Stimulated activated CD4-positive, alpha-beta T cell treated with anti-CD3 and anti-CD28 coated beads, Interleukin-1b, Interleukin-23, amount 100 ng/mL, for 1 hour (primary cell): ENCODE measurements around the gene LMO1.

Source experiments
- DNase-seq, 2 donors: peaks; one replicate each; pipeline ENCODE4 v3.0.0-alpha.2; 2020; ENCODE audit warnings: low read depth in 2 of 2

The LMO1 gene

DNA sequence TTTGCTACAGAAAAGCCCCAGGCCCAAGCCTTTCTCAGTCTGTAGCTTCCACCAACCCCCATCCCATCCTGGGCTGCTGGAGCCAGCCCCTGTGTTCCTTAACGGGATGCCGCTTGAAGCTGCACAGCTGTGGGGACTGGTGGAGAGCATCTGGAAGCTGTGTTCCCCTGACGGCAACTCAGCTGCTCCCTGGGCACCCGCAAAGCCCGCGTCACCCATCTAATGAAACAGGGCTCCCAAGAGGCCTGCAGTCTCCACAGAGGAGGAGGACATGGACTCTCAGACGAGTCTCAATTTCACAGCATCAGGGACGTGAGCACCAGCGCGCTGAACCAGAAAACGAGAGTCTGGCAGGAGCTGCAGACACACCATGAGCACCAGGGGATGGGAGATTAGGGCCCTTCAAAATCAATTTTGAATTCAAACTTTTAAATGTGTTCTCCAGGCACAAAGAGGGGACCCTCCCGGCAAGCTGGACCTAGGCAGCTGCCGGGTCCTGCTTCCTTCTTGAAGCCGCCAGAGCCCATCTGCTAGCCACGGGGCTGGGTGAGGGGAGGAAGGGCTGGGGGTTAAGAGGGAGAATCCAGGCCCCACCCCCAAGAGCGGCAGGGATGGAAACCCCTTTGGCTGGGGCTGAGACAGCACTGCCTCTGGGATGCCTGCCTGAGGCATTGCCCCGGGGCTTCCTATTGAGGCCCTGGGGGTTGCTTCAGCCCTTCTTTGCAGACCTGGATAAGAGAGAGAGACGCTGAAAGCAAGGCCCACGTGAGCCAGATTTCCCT lies 21.0 kb downstream of the LMO1 start:
- DNase-seq = no peak

DNA sequence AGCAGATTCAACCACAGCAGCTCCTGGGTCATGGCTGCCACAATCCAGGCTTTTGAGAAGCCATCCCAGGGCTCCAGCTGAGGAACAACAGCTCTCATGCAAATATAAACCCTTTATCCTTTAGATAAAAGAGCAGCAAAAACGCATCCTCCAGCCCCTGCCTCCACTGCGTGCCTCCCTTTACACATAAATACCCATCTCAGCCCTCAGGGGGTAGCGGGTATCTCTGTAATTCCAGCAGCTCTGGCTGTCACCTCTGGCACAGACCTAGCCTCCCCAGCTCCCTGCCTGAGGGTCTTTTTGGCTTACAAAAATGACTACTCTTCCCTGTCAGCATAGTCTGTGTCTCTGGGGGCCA lies 21.6 kb downstream of the LMO1 start:
- no peak for DNase-seq

DNA sequence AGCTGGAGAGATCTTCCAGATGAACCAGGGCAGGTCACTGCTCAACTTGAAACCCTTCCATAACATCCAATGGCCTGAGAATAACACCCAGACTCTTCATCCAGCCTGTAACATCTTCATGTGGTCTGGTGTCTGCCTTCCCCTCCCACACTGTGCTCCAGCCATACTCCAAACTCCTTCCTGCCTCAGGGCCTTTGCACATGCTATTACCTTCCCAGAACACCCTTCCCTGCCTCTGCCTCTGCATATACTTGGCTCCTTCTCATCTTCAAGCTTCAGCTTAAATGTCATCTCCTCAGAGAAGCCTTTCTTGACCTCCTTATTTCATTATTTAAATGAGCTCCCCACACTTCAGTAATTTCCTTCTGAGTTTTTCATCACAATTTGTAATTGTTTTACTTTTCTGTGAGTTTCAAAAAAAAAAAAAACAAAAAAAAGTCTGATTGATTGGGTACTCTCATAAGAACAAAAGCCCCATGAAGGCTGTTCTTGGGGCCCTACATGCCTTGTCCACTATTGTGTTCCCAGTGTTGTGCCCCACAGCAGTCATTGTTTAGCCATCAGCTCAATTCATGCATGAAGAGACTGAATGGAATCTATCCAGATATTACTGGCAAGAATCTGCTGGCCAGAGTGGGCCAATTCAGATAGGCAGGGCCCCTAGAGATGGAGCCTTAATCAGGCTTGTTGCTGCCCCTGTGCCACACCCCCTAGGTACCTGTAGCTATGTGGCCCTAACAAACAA lies 22.1 kb downstream of the LMO1 start:
- no peak for DNase-seq

DNA sequence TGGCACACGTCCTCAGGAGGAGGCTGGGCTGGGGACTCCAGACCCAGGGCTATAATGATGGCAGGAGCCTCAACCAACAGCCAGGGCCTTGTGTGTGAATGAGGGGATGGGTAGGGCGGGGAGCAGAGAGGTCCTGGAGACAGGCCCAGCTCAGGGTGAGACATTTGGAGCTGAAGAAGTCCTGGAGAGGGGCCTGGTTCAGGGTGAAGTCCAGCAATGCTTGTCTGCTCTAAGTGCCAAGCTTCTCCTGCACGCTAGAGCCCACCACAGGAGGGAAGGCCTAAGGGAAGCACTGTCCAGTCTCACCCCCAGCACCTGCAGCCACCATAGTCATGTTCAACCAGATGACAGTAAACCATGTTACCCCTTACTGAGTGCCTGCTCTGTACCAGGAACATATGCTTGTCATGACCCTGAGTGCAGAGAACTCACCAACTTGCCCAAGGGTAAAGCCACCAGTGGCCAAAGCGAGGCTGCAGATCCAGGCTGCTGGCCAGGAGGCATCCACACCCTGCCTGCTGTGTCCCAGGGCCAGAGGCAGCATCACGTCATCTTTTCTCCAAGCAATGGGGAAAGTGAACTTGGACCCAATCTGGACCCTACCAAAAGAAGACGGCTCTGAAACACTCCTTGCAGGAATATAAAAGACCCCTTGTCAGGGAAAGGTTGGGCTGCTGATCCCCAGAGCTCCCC lies 24.0 kb downstream of the LMO1 start:
- no peak for DNase-seq

DNA sequence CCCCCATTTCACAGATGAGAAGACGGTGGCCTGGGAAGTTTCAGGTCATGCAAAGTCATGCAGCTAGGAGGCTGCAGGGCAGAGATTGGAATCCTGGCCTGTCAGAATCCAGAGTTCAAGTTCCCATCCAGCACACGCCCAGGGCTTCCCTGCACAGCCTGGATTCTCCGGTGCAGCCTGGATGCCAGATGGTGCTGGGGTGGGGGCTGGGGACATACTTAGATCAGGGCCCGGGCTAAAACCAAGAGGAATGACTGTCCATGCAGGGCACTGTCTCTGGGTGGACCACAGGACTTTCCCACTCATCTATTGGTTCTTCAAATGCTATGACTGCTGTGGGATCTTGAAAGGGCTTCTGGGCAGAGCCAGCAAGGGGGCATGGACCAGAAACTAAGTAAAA lies 24.6 kb downstream of the LMO1 start:
- DNase-seq = no peak

DNA sequence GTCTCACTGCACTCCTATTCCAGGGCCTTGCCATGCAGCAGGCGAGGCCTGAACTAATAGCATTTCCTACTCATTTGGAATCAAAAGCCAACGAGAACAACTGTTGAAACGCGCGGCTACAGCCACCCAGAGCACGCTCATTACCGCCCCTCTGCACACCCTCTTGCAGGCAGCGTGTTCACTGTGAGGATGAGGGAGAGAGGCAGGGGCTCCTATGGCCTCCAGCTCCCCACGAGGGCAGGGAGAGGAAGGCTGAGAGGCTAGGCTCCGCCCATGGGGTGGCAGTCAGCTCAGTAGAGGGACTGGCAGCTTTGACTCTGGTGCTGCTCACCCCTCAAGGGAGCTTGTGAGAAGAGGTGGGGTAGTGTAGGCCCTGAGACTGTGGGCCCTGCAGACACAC lies 26.2 kb downstream of the LMO1 start:
- no peak for DNase-seq

DNA sequence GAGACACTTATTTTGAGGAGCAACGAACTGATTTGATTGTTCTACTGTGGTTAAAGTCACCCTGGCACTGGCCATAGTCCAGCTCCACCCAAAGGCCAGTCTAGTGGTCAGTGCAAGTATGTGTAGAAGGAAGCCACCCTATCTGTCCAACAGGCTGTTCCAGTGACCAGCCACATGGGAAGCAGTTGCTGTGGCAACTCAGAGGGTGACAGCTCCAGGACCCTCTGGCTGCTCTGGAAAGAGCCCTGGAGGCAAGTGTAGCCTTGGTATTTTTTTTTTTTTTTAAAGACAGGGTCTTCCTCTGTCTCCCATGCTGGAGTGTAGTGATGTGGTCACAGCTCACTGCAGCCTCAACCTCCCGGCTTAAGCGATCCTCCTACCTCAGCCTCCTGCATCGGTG lies 27.8 kb downstream of the LMO1 start:
- no peak for DNase-seq

DNA sequence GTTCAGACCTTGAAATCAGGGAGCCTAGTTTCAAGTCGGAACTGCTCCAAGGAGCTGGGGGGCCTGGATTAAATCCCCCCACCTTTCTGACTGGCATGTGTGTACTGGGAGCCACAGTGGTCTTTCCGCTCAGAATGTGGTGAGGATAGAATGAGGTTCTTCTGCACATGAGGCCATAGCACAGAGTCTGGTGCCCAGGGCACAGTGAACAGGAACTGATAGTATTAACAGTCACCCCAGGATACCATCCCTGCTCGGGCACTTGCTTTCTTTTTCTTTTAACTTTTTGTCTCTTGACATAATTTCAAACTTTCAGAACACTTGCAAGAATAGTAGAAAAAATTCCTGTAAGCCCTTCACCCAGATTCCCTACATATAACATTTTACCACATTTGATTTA lies 28.8 kb downstream of the LMO1 start:
- DNase-seq = no peak

DNA sequence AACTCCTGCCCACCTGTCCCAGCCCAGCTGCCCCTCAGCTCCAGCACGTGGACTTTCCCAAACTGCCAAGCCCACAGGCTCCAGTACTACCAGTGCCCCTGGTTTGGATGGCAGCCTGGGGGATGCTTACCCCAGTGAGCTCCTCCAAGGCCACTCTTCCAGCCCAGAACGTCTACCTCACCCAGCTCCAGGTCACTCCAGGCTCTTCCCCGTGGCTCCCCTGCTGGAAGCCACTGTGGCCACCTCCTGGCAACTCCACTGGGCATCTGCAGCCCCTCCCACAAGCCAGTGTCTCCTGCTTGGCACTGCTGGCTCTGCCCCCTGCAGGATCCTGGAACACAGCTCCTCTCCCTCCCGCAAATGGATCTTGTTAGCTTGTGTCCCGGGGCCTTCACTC lies 29.3 kb downstream of the LMO1 start:
- no peak for DNase-seq

DNA sequence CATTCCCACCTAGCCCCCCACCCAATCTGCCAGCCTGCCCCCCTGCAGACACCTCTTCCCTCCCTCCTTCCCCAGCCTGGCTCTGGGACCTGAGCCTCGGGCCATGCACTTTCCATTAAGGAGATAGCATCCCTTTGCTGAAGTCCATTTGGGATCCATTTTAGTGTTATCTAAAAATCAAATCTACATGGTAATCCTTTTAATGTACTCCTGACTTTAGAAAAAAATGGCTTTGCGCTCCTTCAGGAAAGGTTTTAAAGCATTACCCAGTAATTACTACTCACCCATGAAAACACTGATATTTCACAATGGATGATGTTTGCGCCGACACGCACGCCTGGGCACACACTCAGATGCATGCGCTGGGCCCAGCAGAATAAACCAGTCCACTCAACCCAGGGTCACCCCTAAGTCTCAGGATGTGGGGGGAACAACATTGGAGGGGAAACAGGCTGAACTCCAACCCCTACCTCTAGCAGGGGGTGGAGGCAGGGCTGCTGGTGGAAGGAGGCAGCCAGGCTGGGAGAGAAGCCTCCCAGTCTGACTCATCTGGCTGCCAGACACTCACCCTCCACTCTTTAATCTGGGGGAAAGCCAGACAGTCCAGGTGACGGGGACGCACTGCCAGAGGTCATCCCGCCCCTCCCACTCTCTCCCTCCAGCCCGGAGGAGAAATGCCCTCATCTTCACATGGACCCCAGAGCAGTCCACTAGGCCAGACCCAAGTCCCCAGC lies 29.8 kb downstream of the LMO1 start:
- DNase-seq = no peak

DNA sequence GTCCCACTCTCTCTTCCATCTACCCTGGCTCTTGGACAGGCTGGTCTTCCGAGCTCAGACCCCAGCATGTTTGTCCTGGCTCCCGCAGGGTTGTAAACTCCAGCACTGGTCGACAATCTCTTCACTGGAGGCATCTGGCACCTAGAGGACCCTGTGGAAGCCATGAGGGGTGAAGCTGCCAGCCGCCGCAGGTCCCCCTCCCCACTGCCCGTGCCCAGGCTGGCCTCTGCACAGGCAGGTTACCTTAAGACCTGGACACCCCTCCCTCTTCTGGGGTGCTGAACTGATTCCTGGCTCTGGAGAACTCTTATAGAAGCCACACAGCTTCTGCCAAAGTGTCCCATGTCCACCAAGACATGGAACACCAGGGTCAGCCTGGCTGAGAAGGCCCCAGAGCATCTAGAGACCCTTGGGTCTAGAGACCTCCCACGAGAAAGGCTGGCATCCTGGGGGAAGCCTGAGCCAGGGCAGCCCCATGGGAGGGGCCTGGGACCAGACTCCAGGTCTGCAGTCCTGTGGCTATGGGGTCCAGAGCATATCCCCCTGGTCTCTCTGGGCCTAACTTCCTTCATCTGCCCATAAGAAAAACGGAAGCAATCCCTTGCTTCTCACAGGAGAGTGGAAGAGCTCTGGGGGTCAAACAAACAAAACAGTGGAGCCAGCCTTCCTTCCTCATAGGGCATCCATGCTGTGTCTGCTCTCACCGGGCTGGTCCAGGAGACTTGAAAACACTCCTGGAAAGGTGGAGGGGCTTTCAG lies 30.6 kb downstream of the LMO1 start:
- DNase-seq = no peak

DNA sequence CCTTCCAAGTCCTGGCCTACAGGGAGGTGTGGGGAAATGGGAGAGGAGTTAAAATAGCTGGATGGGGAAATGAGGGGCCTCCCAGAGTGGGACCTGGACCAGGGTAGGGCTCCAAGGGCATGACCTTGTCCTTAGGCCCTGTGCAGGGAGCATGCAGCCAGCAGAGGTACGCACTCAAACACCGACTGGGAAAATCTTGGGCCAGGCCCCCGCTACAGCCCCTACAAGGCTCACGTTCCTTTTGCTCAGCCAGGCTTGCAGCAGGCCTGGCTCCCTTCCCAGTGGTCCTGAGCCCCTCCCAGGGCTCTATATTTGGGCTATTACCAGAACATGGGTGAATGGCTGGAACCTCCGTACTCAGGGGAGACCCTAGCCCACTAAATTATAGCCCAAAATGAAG lies 31.3 kb downstream of the LMO1 start:
- no peak for DNase-seq

DNA sequence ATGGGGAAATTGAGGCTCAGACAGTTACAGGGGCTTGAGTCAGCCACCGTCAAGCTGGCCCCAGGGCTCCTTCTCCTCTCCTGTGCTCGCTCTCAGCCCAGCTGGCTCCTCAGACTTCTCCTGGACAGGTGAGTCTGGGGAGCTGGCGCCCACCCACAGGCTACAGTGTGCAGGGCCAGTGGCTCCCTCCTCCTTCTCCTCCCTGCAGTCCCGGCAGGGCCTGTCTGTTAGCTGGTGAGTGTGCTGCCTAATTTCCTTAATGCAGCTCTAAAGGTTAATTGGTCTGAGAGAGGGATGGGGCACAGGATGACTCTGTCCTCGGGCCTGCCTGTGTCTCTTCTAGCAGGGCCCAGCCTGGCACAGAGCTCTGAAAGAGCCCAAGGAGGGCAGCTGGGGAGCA lies 31.7 kb downstream of the LMO1 start:
- no peak for DNase-seq

DNA sequence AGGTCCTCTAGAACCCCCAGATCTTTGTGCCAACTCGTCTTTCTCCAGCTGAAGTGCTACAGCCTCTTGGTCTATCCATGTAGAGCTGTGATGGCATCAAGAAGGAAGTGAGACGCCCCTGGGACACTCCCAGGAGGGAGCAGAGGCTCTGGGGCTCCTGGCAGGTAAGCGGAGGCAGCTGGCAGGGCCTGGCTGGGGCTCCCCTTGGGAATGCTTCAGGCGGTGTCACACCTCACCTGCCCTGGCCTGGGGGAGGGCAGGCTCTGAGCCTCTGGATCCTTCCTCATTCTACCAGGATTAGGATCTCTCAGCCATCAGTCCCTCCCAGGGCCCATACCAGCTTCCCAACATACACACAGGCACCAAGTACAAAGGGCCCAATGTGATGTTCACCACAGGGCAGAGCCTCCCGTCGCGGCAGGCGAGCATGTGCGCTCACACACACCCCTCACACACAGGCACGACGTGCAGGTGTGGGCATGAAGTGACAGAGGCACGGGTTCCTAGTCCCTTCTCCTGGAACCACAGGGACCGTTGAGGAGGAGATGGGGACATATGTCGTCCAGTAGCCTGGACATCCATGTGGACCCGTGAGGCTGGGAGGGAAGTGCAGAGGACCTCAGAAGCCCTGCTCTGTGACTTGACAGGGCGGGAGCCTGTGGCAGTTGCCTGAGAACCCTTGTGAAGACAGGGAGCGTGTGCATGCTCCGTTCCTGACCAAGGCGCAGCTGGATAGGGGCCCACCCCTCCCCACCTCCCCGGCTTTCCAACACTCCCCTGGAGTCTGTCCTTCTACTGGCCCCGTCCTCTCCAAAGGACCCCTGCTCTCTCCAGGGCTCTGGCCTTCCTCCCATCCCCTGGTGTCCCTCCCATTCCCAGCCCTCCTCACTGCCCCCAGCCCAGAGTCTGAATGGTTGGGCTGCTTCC lies 32.5 kb downstream of the LMO1 start:
- no peak for DNase-seq

DNA sequence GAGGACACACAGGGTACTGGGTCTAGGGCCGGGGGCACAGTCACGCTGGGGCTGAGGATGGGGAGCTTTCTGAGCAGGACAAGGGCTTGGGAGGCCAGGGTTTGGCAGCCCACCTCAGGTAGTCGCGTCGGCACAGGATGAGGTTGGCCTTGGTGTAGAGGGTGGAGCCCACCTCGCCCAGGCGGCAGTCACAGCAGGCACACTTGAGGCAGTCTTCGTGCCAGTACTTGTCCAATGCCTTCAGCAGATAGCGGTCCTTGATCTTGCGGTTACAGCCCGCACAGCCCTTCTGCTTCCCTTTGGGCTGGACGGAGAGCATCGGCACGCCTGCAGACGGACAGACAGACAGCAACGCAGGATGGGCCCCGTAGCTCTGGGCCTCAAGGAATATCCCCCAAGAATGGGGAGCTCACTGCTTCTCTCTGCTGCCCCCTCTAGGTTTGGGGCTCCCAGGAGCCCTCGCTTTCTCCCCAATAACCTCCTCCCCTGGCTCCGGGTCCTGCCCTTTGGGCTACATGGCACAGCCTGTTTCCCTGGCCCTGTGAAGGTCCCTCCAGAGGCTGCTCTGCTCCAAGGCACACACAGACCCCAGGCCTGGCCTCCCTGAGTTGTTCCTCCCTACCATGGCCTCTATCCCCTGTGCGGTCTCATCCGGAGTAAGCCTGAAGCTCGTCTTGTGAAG lies 33.4 kb downstream of the LMO1 start:
- no peak for DNase-seq

DNA sequence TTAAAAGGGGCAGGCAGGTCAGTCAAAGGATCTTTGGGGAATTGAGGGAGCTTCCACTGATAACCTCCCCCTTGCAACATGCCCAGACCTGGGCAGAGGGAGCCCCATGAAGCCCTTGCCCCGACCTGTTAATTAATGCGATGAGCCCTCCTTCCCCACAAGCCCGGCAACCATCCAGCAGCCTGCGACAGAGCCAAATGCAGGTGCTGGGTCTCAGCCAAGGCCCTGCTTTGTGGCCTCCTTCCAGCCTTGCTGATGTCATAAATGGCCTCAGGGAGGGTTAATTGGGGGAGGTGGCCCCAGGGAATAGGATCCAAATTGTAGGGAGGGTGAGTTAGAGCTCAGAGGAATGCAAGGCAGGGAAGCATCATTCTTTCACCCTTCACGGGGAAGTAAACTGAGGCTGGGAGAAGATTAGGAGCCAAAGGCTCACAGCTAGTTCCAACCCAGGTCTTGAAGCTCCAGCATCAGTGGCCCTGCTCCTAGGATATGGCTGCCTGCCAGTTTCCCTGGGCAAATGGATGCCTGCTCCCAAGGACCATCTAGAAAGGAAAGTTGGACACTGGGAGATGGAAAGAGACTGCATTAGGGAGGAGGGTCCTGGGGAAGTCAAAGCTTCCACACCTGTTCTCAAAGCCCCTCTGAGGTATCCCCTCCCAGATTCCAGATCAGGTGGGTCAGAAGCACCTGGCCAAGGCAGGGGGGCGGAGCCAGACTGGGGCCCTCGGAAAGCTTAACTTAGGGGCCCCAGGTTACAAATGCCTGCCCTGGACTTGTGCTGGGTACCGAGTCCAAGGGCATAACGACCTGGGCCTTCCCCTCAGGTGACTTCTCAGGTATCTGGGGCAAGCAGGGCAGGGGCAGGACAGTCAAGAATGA lies 34.1 kb downstream of the LMO1 start:
- DNase-seq = no peak

DNA sequence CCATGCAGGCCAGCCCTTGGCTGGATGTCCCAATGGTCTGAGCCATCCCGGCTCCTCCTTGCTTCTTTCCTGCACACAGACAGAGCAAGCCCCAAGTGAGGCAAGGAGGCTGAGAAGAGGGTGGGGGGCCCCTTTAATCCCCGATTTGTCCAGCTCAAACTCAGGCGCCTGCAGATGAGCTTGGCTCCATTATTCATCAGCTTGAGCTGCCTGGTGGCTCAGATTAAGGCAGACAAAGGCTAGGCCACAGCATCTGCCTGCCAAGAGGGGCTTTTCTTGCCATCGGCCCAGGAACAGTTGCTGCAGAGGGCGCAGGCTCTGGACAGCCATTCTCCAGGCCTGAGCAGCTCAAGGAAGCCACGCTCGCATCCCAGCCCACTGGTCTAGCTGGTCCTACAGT lies 35.4 kb downstream of the LMO1 start:
- no peak for DNase-seq

DNA sequence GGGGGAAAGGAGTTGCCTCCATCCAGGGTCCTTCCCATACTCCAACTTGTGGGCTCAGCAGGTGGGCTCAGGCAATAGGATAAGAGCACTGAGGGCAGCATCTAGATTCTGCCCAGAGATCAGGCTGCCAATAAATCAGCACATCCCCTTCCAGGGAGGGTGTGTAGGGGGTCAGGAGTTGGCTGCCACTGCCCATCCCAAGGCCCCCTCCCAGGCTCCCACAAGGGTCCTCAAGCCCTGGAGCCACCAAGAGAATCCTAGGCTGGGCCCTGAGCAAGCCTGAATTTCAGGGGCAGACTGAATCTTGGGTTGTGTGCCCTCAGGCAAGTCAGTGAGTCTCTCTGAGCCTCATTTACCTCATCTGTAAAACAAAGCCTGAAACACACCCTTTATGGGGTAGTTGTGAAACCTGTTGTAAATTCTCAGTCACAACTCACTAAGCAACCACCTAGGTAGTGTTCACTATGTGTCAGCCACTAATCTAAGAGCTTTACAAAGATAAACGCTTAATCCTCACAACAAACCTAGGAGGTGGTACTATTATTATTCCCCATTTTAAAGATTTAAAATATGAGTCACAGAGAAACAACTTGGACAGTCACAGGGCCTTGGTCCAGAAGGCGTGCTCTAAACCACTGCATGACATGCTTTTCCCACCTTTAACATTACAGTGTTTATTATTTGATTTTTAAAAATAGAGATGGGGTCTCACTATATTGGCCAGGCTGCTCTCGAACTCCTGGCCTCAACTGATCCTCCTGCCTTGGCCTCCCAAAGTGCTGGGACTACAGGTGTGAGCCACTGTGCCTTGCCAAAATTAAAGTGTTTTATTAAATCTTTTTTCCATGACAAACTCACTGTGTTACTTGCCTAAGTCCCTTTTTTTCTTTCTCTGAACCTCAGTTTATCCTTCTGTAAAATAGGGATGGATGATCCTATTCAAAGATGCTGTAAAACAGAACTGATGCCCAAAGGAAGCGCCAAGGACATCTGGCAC lies 36.2 kb downstream of the LMO1 start:
- no peak for DNase-seq
